HepG2 (cell line): ENCODE results near the gene STK11. TPM values are rescaled to one million over a fixed set of nuclear protein-coding genes. Genes with fewer than 3 reads are reported as not detected.

Experiments
- ARHGAP35 ChIP-seq: sonication (generic); formaldehyde crosslinking; IDR thresholded peaks from 2 replicates; pipeline ENCODE4 v1.9.0; 2022; ENCODE audit warnings: mild to moderate bottlenecking, inconsistent platforms, moderate library complexity, missing genetic modification reagents, borderline replicate concordance
- FOSL2 ChIP-seq: sonication (generic); formaldehyde crosslinking; IDR thresholded peaks from 2 replicates; pipeline ENCODE4 v1.4.0; 2020; ENCODE audit warnings: missing genetic modification reagents
- FOXJ3 ChIP-seq: sonication (generic); formaldehyde crosslinking; IDR thresholded peaks from 2 replicates; pipeline ENCODE4 v1.4.0; 2020; ENCODE audit warnings: missing genetic modification reagents, mild to moderate bottlenecking, borderline replicate concordance
- HNRNPL ChIP-seq: fragments of 200-400 bp; formaldehyde crosslinking; IDR thresholded peaks from 2 replicates; pipeline ENCODE4 v1.6.1; 2017; ENCODE audit warnings: mild to moderate bottlenecking, low read depth, low read length
- KMT2A ChIP-seq: sonication (generic); formaldehyde crosslinking; IDR thresholded peaks from 2 replicates; pipeline ENCODE4 v1.4.0; 2020; ENCODE audit warnings: missing genetic modification reagents
- MEIS2 ChIP-seq: sonication (generic); formaldehyde crosslinking; IDR thresholded peaks from 2 replicates; pipeline ENCODE4 v1.9.0; 2021; ENCODE audit warnings: mild to moderate bottlenecking, missing genetic modification reagents
- NKX3-1 ChIP-seq: sonication (generic); formaldehyde crosslinking; IDR thresholded peaks from 2 replicates; pipeline ENCODE4 v1.5.0; 2020; ENCODE audit warnings: missing genetic modification reagents
- NONO ChIP-seq, 2 experiments: fragments of 450-650 bp in 1 of 2; sonication (generic) in 1 of 2; formaldehyde crosslinking in 1 of 2; IDR thresholded peaks in 1 of 2; conservative IDR thresholded peaks in 1 of 2; 2 replicates each; pipeline versions ENCODE4 v1.6.1 to v1.8.0; 2017 to 2022; ENCODE audit warnings: mild to moderate bottlenecking in 1 of 2, missing genetic modification reagents in 1 of 2, moderate library complexity in 1 of 2
- NR2F1 ChIP-seq, 2 experiments: fragments of 450-650 bp in 1 of 2; formaldehyde crosslinking in 1 of 2; IDR thresholded peaks; 2 replicates each; pipeline versions ENCODE4 v1.5.0 to v1.6.1; 2016 to 2020; ENCODE audit warnings: mild to moderate bottlenecking in 1 of 2, missing compliant biosample characterization in 1 of 2, missing genetic modification reagents in 1 of 2, moderate library complexity in 1 of 2
- NR2F2 ChIP-seq: IDR thresholded peaks from 2 replicates; pipeline ENCODE4 v1.6.1; 2012; ENCODE audit warnings: low read depth, inconsistent platforms, borderline replicate concordance
- TEF ChIP-seq: sonication (generic); formaldehyde crosslinking; IDR thresholded peaks from 2 replicates; pipeline ENCODE4 v1.5.0; 2020; ENCODE audit warnings: missing genetic modification reagents
- ZBTB8A ChIP-seq: sonication (generic); formaldehyde crosslinking; IDR thresholded peaks from 2 replicates; pipeline ENCODE4 v1.4.0; 2020; ENCODE audit warnings: mild to moderate bottlenecking, low read depth, missing genetic modification reagents, borderline replicate concordance
- ZNF24 ChIP-seq: fragments of 450-650 bp; IDR thresholded peaks from 2 replicates; pipeline ENCODE4 v1.6.1; 2017; ENCODE audit warnings: antibody characterized with exemption, mild to moderate bottlenecking
- ZNF337 ChIP-seq: sonication (generic); formaldehyde crosslinking; IDR thresholded peaks from 2 replicates; pipeline ENCODE4 v1.5.1; 2020; ENCODE audit warnings: missing genetic modification reagents, low read depth, mild to moderate bottlenecking, borderline replicate concordance
- ZNF530 ChIP-seq: sonication (generic); formaldehyde crosslinking; IDR thresholded peaks from 2 replicates; pipeline ENCODE4 v1.5.0; 2020; ENCODE audit warnings: low read depth, mild to moderate bottlenecking, missing genetic modification reagents
- ZNF746 ChIP-seq: sonication (generic); formaldehyde crosslinking; IDR thresholded peaks from 2 replicates; pipeline ENCODE4 v1.8.0; 2022; ENCODE audit warnings: mild to moderate bottlenecking, missing genetic modification reagents
- polyA plus RNA-seq, 8 experiments: library from polyadenylated mRNA; depleted of rRNA in 3 of 8; stranded (reverse) in 7 of 8; unstranded in 1 of 8; fragments of >200 nt; fragmentation: Illumina TruSeq in 4 of 8; extraction: Trizol in 4 of 8; gene quantifications; 2 replicates each; pipeline versions ENCODE4 v1.2.1 to v1.2.3, GENCODE V29; 2011 to 2016; ENCODE audit warnings: low read depth in 4 of 8, missing spikeins in 1 of 8, mixed read lengths in 1 of 8; ENCODE audit not compliant: insufficient read depth in 1 of 8
- total RNA-seq, 5 experiments: library from RNA; depleted of rRNA; stranded (reverse); fragments of >200 nt; fragmentation: Illumina TruSeq; extraction: Trizol; gene quantifications; 2 replicates each; pipeline ENCODE4 v1.2.3, GENCODE V29; 2016; ENCODE audit warnings: low read depth in 1 of 5
- TF ChIP-seq, protein P1 (sequence below): sonication (generic); formaldehyde crosslinking; IDR thresholded peaks from 2 replicates; pipeline ENCODE4 v1.4.0; 2020; ENCODE audit warnings: mild to moderate bottlenecking, low read depth, missing genetic modification reagents
- TF ChIP-seq, protein P2 (sequence below): sonication (generic); formaldehyde crosslinking; IDR thresholded peaks from 2 replicates; pipeline ENCODE4 v1.8.0; 2022; ENCODE audit warnings: mild to moderate bottlenecking, missing genetic modification reagents, borderline replicate concordance

STK11 gene
- total and polyA plus RNA-seq, 2 of the 13 experiments (the other 11 are each of a cell fraction or from before 2014, with no cell fraction given): 27.5 to 43.6 TPM

DNA sequence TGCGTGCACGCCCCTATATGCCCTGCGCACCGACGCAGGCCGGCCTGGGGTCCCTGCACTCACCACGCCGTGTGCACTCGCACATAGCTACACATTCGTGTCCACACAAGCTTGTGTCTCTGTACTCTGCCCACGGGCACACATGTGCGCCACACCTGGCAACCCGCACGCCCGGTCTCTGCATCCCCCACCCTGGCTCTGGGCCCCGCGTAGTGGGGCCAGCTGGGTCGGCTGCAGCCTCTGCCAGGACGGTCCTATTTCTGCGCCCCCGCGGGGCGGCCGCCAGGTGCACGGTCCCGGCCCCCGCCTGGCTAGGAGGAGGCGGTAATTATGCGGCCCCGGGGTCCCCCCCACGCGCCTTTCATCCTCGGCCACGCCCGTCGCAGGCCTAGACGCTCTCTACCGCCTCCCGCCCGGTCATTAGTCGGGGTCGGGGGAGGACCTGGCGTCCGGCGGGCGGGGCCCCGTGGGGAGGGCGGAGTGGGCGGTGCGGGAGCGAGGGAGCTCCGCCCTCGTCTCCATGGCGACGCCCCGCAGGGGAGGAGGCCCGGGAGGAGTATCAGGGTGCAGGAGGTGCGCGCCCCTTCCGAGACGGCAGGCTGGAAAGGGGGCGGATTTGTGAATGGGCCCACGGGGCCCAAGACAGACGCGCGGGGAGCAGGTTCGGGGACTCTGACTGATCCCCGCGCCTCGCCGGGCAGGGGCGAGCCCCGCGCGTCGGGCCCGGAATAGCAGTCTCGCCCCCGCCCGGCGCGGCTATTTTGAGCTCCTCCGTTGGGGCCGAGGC lies 60.7 kb downstream of the STK11 start (continued):
- TF ChIP-seq, protein P1, sequence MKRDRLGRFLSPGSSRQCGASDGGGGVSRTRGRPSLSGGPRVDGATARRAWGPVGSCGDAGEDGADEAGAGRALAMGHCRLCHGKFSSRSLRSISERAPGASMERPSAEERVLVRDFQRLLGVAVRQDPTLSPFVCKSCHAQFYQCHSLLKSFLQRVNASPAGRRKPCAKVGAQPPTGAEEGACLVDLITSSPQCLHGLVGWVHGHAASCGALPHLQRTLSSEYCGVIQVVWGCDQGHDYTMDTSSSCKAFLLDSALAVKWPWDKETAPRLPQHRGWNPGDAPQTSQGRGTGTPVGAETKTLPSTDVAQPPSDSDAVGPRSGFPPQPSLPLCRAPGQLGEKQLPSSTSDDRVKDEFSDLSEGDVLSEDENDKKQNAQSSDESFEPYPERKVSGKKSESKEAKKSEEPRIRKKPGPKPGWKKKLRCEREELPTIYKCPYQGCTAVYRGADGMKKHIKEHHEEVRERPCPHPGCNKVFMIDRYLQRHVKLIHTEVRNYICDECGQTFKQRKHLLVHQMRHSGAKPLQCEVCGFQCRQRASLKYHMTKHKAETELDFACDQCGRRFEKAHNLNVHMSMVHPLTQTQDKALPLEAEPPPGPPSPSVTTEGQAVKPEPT (CRISPR knock-in tag): 0 out of 2 replicates have a peak, but pooled peaks have one; percentile 23
- TF ChIP-seq MEIS2 (CRISPR knock-in tag): 0 out of 2 replicates have a peak, but pooled peaks have one; percentile 19
- no peak for TF ChIP-seq ZNF337 (CRISPR knock-in tag)
- TF ChIP-seq TEF: no peak
- no peak for TF ChIP-seq FOXJ3 (CRISPR knock-in tag)
- no peak for TF ChIP-seq ARHGAP35 (CRISPR knock-in tag)
- TF ChIP-seq HNRNPL: peak; percentile 84; the same call in 1 of the 2 replicates
- no peak; the same call in 1 of the 2 replicates for TF ChIP-seq KMT2A
- no peak for TF ChIP-seq ZNF24
- 0 out of 4 replicates have a peak, but pooled peaks of 1 of the 2 experiments have one; percentile 20 for TF ChIP-seq NR2F1 (CRISPR knock-in tag; IDR thresholded peaks at IDR 0.05)
- no peak; the same call in 1 of the 2 replicates for TF ChIP-seq NR2F2
- no peak for TF ChIP-seq NONO (IDR thresholded peaks at IDR 0.05)
- peak; percentile 57 for TF ChIP-seq NONO (CRISPR knock-in tag; conservative IDR thresholded peaks at IDR 0.05)
- 0 out of 2 replicates have a peak, but pooled peaks have one; percentile 16 for TF ChIP-seq NKX3-1 (CRISPR knock-in tag)
- peak; percentile 77 for TF ChIP-seq FOSL2 (CRISPR knock-in tag)
- peak; percentile 92 for TF ChIP-seq ZNF746 (CRISPR knock-in tag)
- no peak for TF ChIP-seq ZNF530 (CRISPR knock-in tag)
- TF ChIP-seq ZBTB8A (CRISPR knock-in tag): 0 out of 2 replicates have a peak, but pooled peaks have one; percentile 52
- TF ChIP-seq, protein P2, sequence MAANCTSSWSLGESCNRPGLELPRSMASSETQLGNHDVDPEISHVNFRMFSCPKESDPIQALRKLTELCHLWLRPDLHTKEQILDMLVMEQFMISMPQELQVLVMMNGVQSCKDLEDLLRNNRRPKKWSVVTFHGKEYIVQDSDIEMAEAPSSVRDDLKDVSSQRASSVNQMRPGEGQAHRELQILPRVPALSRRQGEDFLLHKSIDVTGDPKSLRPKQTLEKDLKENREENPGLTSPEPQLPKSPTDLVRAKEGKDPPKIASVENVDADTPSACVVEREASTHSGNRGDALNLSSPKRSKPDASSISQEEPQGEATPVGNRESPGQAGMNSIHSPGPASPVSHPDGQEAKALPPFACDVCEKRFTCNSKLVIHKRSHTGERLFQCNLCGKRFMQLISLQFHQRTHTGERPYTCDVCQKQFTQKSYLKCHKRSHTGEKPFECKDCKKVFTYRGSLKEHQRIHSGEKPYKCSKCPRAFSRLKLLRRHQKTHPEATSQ (CRISPR knock-in tag): peak; percentile 36; the same call in 1 of the 2 replicates
